K562 (cell line): Measurements from ENCODE around the gene TSHZ1. TPM values are rescaled to one million over a fixed set of nuclear protein-coding genes. Genes with fewer than 3 reads are reported as not detected.

Experiments used
- ATAC-seq: fragments of 200-7000 bp; cut with Tn5 transposase; 3 replicates; pipeline ENCODE4 v1.9.1; 2020; ENCODE audit warnings: moderate library complexity
- BruUV-seq: library from RNA; stranded (reverse); fragments of 400-500 nt; replicated peaks from 2 replicates; lab custom pipeline; 2021; lab: Mats Ljungman, UMichigan
- CTCF ChIA-PET: fragments of 300-600 bp; formaldehyde crosslinking; extraction: SDS; loops from one replicate; lab custom pipeline; 2021; ENCODE audit warnings: low intra/inter-chr PET ratio; lab: Yijun Ruan, JAX
- POLR2A ChIA-PET: fragments of 300-600, 350-650 bp; sonication (Branson Sonifier 250); formaldehyde crosslinking; extraction: SDS; loops from one replicate; lab custom pipeline; 2021; ENCODE audit warnings: antibody characterized with exemption, inconsistent platforms; lab: Yijun Ruan, JAX
- DNase-seq, 4 experiments: peaks; one replicate each; pipeline versions ENCODE4 v3.0.0 to v3.0.0-alpha.2; 2011 to 2018; ENCODE audit warnings: low spot score in 3 of 4, mixed read lengths in 3 of 4; ENCODE audit errors: extremely low read depth in 1 of 4
- FAIRE-seq: peaks from 2 replicates; lab custom pipeline; 2011; peaks lifted over from hg19 to GRCh38; lab: Jason Lieb, UNC
- H2AFZ ChIP-seq: 2 replicates; pipeline ENCODE4 v1.6.0; 2011; ENCODE audit warnings: low read depth, low read length, control low read depth, inconsistent platforms
- H3K27ac ChIP-seq: fragments of 200-600 bp; 3 replicates; pipeline ENCODE4 v1.8.0; 2011; ENCODE audit warnings: low read depth, mild to moderate bottlenecking, control low read depth, inconsistent platforms, low read length, moderate library complexity, mixed read lengths; ENCODE audit errors: extremely low read depth
- H3K27me3 ChIP-seq, 2 experiments: fragments of 300-600 bp in 1 of 2; 2 replicates in 1 of 2; 3 replicates in 1 of 2; pipeline versions ENCODE4 v1.6.0 to v1.8.0; 2011; ENCODE audit warnings: inconsistent platforms in 2 of 2, low read length in 2 of 2, mild to moderate bottlenecking in 1 of 2, mixed read lengths in 1 of 2, moderate library complexity in 1 of 2; ENCODE audit not compliant: control insufficient read depth in 2 of 2, insufficient read depth in 2 of 2
- H3K36me3 ChIP-seq: fragments of 300-600 bp; 3 replicates; pipeline ENCODE4 v1.8.0; 2011; ENCODE audit warnings: mild to moderate bottlenecking, low read length, inconsistent platforms; ENCODE audit not compliant: control insufficient read depth, insufficient read depth
- H3K4me1 ChIP-seq, 2 experiments: fragments of 200-600 bp in 1 of 2; replicated peaks in 1 of 2; 2 replicates in 1 of 2; 3 replicates in 1 of 2; pipeline versions ENCODE4 v1.5.1 to v1.8.0; 2011; ENCODE audit warnings: inconsistent platforms in 2 of 2, low read length in 2 of 2, mild to moderate bottlenecking in 1 of 2, mixed read lengths in 1 of 2, moderate library complexity in 1 of 2; ENCODE audit not compliant: control insufficient read depth in 2 of 2, insufficient read depth in 2 of 2
- H3K4me2 ChIP-seq: 2 replicates; pipeline ENCODE4 v1.6.1; 2011; ENCODE audit warnings: low read length, control low read depth, inconsistent platforms, mixed read lengths; ENCODE audit not compliant: insufficient read depth
- H3K4me3 ChIP-seq: fragments of 200-600 bp; sonication (generic), shearing (Covaris generic); 2 replicates; pipeline ENCODE4 v1.5.1; 2016; ENCODE audit warnings: control low read depth, inconsistent platforms
- H3K79me2 ChIP-seq: fragments of 200-600 bp; 3 replicates; pipeline ENCODE4 v1.8.0; 2011; ENCODE audit warnings: low read length, inconsistent platforms; ENCODE audit not compliant: control insufficient read depth, insufficient read depth
- H3K9ac ChIP-seq, 2 experiments: 2 replicates each; pipeline versions ENCODE4 v1.6.0 to v1.6.1; 2011; ENCODE audit warnings: low read depth in 2 of 2, low read length in 2 of 2, control low read depth in 1 of 2, inconsistent platforms in 1 of 2, mild to moderate bottlenecking in 1 of 2, mixed read lengths in 1 of 2; ENCODE audit not compliant: insufficient read depth in 1 of 2
- H3K9me1 ChIP-seq: one replicate; pipeline ENCODE4 v1.6.0; 2011; ENCODE audit warnings: inconsistent platforms, mild to moderate bottlenecking, low read length, moderate library complexity; ENCODE audit not compliant: control insufficient read depth, insufficient read depth
- H3K9me3 ChIP-seq: replicated peaks from 2 replicates; pipeline ENCODE4 v1.5.1; 2011; ENCODE audit warnings: low read depth, low read length, inconsistent platforms; ENCODE audit not compliant: control insufficient read depth, insufficient read depth
- H4K20me1 ChIP-seq: replicated peaks from 2 replicates; pipeline ENCODE4 v1.6.1; 2011; ENCODE audit warnings: low read length, inconsistent platforms, mixed read lengths; ENCODE audit not compliant: control insufficient read depth, insufficient read depth
- CBFA2T2 ChIP-seq: fragments of 450-650 bp; conservative IDR thresholded peaks from 2 replicates; pipeline ENCODE4 v1.6.1; 2017; ENCODE audit warnings: mild to moderate bottlenecking
- CXXC5 ChIP-seq: fragments of 250-450 bp; sonication (Bioruptor Pico); IDR thresholded peaks from 2 replicates; pipeline ENCODE4 v1.8.0; 2022; ENCODE audit warnings: inconsistent platforms, mild to moderate bottlenecking, moderate library complexity
- PCBP1 ChIP-seq: fragments of 200-400 bp; formaldehyde crosslinking; IDR thresholded peaks from 2 replicates; pipeline ENCODE4 v1.6.1; 2018; ENCODE audit warnings: mild to moderate bottlenecking, low read depth, low read length; ENCODE audit not compliant: poor library complexity, severe bottlenecking
- PCBP2 ChIP-seq: fragments of 200-400 bp; formaldehyde crosslinking; IDR thresholded peaks from 2 replicates; pipeline ENCODE4 v1.6.1; 2018; ENCODE audit warnings: low read length, low read depth, mild to moderate bottlenecking, moderate library complexity; ENCODE audit not compliant: poor library complexity, severe bottlenecking
- RBM34 ChIP-seq: fragments of 200-400 bp; formaldehyde crosslinking; IDR thresholded peaks from 2 replicates; pipeline ENCODE4 v1.6.1; 2018; ENCODE audit warnings: low read length, borderline replicate concordance; ENCODE audit not compliant: insufficient read depth
- SMAD4 ChIP-seq: fragments of 250-450 bp; sonication (Bioruptor Pico); conservative IDR thresholded peaks from 2 replicates; pipeline ENCODE4 v1.8.0; 2021; ENCODE audit warnings: inconsistent platforms, mild to moderate bottlenecking, moderate library complexity
- ZKSCAN8 ChIP-seq: fragments of 200-800 bp; sonication (Bioruptor generic); IDR thresholded peaks from 2 replicates; pipeline ENCODE4 v1.6.1; 2016; ENCODE audit warnings: missing genetic modification characterization, missing compliant biosample characterization
- WGBS: fragments of 100-300 bp; shearing (Covaris generic); methylation state at CpG from one replicate; pipeline ENCODE4 v1.1.6; 2016; ENCODE audit warnings: low coverage, mixed read lengths; ENCODE audit not compliant: insufficient coverage; ENCODE audit errors: missing lambda C conversion rate; 5-methylcytosine and 5-hydroxymethylcytosine counted together
- in situ Hi-C: fragments of 300-500 bp; cut with MboI; formaldehyde crosslinking; loops from 4 replicates; pipeline ENCODE4 v1.15.0; 2018; ENCODE audit warnings: inconsistent platforms, mixed read lengths
- intact Hi-C: fragments of 100-400 bp; cut with micrococcal nuclease; formaldehyde crosslinking; loops from 2 replicates; pipeline ENCODE4 v1.14.2; 2022
- polyA plus RNA-seq, 8 experiments: library from polyadenylated mRNA; depleted of rRNA in 4 of 8; stranded (reverse) in 5 of 8; unstranded in 3 of 8; fragments of >200 nt; fragmentation: Nextera tagmentation in 2 of 8; fragmentation: Illumina TruSeq in 1 of 8; extraction: Ambion mirVana in 2 of 8; extraction: Trizol in 1 of 8; gene quantifications; 2 replicates each; pipeline versions ENCODE4 v1.2.1 to v1.2.3, GENCODE V29; 2011 to 2014; ENCODE audit warnings: inconsistent platforms in 1 of 8, missing spikeins in 1 of 8
- total RNA-seq, 7 experiments: library from RNA; depleted of rRNA in 6 of 7; stranded (reverse); fragments of >200 nt in 6 of 7; fragmentation: Illumina TruSeq in 2 of 7; extraction: Trizol in 2 of 7; gene quantifications; 2 replicates each; pipeline versions ENCODE4 v1.2.1 to v1.2.3, GENCODE V29; 2011 to 2021; ENCODE audit warnings: low replicate concordance in 1 of 7
- TF ChIP-seq, protein P1 (sequence below), 3 experiments: fragments of 200-800 bp in 1 of 3; fragments of 250-450 bp in 1 of 3; fragments of 450-650 bp in 1 of 3; sonication (Bioruptor Pico) in 1 of 3; sonication (Bioruptor generic) in 1 of 3; formaldehyde crosslinking in 1 of 3; IDR thresholded peaks; 2 replicates each; pipeline versions ENCODE4 v1.6.1 to v1.8.0; 2016 to 2022; ENCODE audit warnings: mild to moderate bottlenecking in 2 of 3, missing genetic modification characterization in 2 of 3, missing compliant biosample characterization in 1 of 3, moderate library complexity in 1 of 3
- TF ChIP-seq, protein P2 (sequence below), 2 experiments: fragments of 450-650 bp; formaldehyde crosslinking in 1 of 2; IDR thresholded peaks; 2 replicates each; pipeline versions ENCODE4 v1.4.0 to v1.6.1; 2014 to 2020; ENCODE audit warnings: mild to moderate bottlenecking in 2 of 2, borderline replicate concordance in 1 of 2, low read depth in 1 of 2

Gene TSHZ1
- total and polyA plus RNA-seq, 9 of the 15 experiments (the other 6 are each of a cell fraction or from before 2014, with no cell fraction given), result 1.1 to 7.2 (median 2.7) TPM

DNA sequence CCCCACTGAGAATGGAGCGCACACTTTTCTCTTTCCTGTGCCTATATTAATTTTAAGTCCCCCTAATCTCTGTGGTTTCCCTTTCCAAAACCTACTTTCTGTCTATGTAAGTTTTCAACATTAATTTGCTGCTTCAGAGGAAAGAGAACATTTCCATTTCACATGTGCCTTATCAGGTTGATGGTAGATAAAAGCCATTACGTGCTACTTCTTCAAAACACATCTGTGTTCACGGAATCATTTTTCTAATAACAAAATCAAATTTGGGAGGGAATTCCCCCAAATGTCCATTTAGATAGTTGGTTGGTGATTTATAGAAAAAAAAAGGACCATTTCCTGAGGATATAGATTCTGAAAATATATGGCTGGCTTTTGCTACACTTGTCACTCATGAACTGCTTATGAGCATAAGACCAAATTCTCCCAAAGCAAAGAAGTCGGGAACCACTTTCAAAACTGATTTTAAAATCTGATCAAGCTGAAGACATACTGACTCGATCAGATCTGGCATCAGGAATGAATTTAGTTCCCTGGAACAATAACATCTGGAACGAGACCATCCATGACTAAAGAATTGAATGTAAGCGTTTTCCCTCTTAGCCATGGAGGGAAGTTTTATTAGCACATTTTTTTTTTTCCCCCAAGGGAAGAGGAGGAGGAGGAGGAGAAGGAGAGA lies 9.9 kb upstream of the TSHZ1 start:
- peaks cover 38% of the 10 kb centered on the region for H3K79me2 ChIP-seq
- ATAC-seq (no peak), DNase-seq (no peak), FAIRE-seq (no peak)
- BruUV-seq, result no TSS peak
- H3K9ac ChIP-seq, result no peak overlapping the region
- H3K4me2 ChIP-seq, result no peak overlapping the region
- in situ Hi-C loops (no loop called here), intact Hi-C loops (no loop called here)
- CTCF ChIA-PET, result no interaction called here
- no peaks in the 10 kb centered on the region for H3K9me1 ChIP-seq
- H3K27ac ChIP-seq, result no peak overlapping the region
- no peak overlapping the region for H3K4me3 ChIP-seq
- POLR2A ChIA-PET, result no interaction called here
- no peaks in the 10 kb centered on the region for H3K27me3 ChIP-seq
- 94% methylated on average over 6 of the region's 7 CpGs for WGBS
- H4K20me1 ChIP-seq, result no peaks in the 10 kb centered on the region
- no peaks in the 10 kb centered on the region for H3K9me3 ChIP-seq
- H2AFZ ChIP-seq, result no peak overlapping the region
- peaks cover 0 to 15% of the 10 kb centered on the region in 2 experiments; a peak in 3 of 5 replicates for H3K4me1 ChIP-seq
- H3K36me3 ChIP-seq, result peaks cover 25% of the 10 kb centered on the region; the same call in 2 of the 3 replicates
- TF ChIP-seq PCBP1, result no peak
- TF ChIP-seq RBM34, result no peak
- TF ChIP-seq PCBP2, result no peak
- TF ChIP-seq, protein P1, sequence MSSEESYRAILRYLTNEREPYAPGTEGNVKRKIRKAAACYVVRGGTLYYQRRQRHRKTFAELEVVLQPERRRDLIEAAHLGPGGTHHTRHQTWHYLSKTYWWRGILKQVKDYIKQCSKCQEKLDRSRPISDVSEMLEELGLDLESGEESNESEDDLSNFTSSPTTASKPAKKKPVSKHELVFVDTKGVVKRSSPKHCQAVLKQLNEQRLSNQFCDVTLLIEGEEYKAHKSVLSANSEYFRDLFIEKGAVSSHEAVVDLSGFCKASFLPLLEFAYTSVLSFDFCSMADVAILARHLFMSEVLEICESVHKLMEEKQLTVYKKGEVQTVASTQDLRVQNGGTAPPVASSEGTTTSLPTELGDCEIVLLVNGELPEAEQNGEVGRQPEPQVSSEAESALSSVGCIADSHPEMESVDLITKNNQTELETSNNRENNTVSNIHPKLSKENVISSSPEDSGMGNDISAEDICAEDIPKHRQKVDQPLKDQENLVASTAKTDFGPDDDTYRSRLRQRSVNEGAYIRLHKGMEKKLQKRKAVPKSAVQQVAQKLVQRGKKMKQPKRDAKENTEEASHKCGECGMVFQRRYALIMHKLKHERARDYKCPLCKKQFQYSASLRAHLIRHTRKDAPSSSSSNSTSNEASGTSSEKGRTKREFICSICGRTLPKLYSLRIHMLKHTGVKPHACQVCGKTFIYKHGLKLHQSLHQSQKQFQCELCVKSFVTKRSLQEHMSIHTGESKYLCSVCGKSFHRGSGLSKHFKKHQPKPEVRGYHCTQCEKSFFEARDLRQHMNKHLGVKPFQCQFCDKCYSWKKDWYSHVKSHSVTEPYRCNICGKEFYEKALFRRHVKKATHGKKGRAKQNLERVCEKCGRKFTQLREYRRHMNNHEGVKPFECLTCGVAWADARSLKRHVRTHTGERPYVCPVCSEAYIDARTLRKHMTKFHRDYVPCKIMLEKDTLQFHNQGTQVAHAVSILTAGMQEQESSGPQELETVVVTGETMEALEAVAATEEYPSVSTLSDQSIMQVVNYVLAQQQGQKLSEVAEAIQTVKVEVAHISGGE (CRISPR knock-in tag; IDR thresholded peaks at IDR 0.05), result no peak
- TF ChIP-seq SMAD4 (CRISPR knock-in tag), result no peak
- no peak for TF ChIP-seq CBFA2T2
- TF ChIP-seq ZKSCAN8, result no peak
- TF ChIP-seq, protein P2, sequence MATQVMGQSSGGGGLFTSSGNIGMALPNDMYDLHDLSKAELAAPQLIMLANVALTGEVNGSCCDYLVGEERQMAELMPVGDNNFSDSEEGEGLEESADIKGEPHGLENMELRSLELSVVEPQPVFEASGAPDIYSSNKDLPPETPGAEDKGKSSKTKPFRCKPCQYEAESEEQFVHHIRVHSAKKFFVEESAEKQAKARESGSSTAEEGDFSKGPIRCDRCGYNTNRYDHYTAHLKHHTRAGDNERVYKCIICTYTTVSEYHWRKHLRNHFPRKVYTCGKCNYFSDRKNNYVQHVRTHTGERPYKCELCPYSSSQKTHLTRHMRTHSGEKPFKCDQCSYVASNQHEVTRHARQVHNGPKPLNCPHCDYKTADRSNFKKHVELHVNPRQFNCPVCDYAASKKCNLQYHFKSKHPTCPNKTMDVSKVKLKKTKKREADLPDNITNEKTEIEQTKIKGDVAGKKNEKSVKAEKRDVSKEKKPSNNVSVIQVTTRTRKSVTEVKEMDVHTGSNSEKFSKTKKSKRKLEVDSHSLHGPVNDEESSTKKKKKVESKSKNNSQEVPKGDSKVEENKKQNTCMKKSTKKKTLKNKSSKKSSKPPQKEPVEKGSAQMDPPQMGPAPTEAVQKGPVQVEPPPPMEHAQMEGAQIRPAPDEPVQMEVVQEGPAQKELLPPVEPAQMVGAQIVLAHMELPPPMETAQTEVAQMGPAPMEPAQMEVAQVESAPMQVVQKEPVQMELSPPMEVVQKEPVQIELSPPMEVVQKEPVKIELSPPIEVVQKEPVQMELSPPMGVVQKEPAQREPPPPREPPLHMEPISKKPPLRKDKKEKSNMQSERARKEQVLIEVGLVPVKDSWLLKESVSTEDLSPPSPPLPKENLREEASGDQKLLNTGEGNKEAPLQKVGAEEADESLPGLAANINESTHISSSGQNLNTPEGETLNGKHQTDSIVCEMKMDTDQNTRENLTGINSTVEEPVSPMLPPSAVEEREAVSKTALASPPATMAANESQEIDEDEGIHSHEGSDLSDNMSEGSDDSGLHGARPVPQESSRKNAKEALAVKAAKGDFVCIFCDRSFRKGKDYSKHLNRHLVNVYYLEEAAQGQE (IDR thresholded peaks at IDR 0.05; ENCODE audit: borderline replicate concordance), result no peak
- TF ChIP-seq, protein P2 (CRISPR knock-in tag; IDR thresholded peaks at IDR 0.05; ENCODE audit: low read depth), result no peak
- no peak for TF ChIP-seq CXXC5 (CRISPR knock-in tag)
